ENCODE measurements around the gene VENTX.

DNA sequence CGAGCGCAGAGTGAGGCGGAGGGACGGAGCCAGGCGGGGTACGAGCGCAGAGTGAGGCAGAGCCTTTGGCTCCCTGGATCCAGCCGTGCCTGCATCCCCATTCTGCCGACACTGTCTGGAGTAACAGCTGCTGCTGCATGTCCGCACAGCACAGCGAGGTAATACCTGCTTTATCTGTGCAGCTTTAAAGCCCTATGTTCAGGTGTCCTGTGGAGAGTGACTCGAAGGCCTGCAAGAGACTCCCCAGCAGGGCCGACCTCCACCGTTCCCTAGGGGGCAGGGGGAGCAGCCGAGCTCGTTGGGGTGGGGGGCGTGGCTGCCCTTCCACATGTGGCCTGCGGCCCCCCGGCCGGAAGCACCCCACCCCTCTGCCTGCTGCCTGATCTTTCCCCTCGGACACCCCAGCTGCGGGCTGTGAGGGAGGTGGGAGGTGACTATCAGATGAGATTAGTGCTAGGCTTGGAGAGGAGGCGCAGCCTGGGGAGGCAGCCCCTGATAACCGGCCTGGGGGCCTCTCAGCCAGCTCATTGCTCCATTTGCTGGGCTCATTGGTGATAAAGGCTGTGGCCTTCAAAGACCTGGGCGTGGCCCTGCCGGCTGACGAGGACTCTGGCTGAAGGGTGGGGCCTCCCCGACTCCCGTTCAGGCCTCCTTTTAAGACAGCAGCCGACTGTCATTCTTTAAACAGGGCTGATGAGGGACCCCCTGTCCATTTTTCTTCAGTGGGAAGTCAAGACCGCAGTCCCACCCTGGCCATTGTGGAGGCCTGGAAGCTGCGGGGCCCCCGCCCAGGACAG, 8.0 kb downstream of the VENTX start:
- TF ChIP-seq CTCF (IDR thresholded peaks at IDR 0.05; ENCODE audit: extremely low read depth in 1 of 2, insufficient read depth in 1 of 2, low read depth in 1 of 2, low read length in 2 of 2), result no peak
- TF ChIP-seq EZH2 (IDR thresholded peaks at IDR 0.05; ENCODE audit: borderline replicate concordance, low read depth, low read length, severe bottlenecking), result no peak
- TF ChIP-seq POLR2A (IDR thresholded peaks at IDR 0.05; ENCODE audit: low read depth, low read length), result no peak

All from endothelial cell of umbilical vein (primary cell).